ENCODE data around the gene GBE1. TPM values are rescaled to one million over a fixed set of nuclear protein-coding genes. Genes with fewer than 3 reads are reported as not detected.
"Not testable (repeated sequence)": the region's sequence is repeated elsewhere in the genome, so short reads cannot be mapped to it uniquely, and the experiment has no call there.

The GBE1 gene
- total and polyA plus RNA-seq, 2 experiments from 2014 or later = 27.2 to 71.2 TPM

DNA sequence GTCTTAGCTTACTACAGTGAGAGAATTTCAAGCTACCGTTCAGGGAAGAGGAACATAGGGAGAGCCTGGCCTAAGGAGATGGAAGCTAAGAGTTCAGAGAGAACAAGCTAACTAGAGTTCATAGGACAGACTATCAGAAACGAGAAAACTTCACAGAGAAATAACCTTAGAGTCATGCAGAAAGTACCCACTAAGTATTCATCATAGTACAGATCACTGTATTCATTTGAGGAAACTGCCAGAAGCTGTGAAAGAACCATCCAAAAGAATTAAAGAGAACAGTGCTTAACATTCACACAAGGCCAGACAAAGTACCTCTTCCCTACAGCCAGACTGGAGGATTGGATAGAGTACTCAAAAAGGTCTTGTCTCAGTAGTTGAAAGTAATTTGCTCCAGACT, 15.2 kb upstream of the GBE1 start:
- peaks cover 3% of the 10 kb centered on the region for H3K4me1 ChIP-seq (ENCODE audit: low read depth)
- no peak overlapping the region for H3K4me3 ChIP-seq
- H3K9me3 ChIP-seq (ENCODE audit: low read depth) = no peaks in the 10 kb centered on the region
- H3K27ac ChIP-seq = no peak overlapping the region
- no peaks in the 10 kb centered on the region for H3K27me3 ChIP-seq
- H3K36me3 ChIP-seq = no peaks in the 10 kb centered on the region
- no peak for DNase-seq (ENCODE audit: low read depth in 1 of 2, low spot score in 1 of 2)
- TF ChIP-seq, protein P1, sequence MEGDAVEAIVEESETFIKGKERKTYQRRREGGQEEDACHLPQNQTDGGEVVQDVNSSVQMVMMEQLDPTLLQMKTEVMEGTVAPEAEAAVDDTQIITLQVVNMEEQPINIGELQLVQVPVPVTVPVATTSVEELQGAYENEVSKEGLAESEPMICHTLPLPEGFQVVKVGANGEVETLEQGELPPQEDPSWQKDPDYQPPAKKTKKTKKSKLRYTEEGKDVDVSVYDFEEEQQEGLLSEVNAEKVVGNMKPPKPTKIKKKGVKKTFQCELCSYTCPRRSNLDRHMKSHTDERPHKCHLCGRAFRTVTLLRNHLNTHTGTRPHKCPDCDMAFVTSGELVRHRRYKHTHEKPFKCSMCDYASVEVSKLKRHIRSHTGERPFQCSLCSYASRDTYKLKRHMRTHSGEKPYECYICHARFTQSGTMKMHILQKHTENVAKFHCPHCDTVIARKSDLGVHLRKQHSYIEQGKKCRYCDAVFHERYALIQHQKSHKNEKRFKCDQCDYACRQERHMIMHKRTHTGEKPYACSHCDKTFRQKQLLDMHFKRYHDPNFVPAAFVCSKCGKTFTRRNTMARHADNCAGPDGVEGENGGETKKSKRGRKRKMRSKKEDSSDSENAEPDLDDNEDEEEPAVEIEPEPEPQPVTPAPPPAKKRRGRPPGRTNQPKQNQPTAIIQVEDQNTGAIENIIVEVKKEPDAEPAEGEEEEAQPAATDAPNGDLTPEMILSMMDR (IDR thresholded peaks at IDR 0.05; ENCODE audit: low read depth, low read length) = no peak

GRCh38 chr3:81770710-81771109, 9.3 kb upstream of the GBE1 start:
- Histone ChIP-seq H3K27me3 (no peaks in the 10 kb centered on the region), H3K4me1 (ENCODE audit: low read depth) (peaks cover 4% of the 10 kb centered on the region), H3K36me3 (no peaks in the 10 kb centered on the region), H3K27ac (no peak overlapping the region), H3K9me3 (ENCODE audit: low read depth) (no peaks in the 10 kb centered on the region), H3K4me3 (no peak overlapping the region)
- TF ChIP-seq, protein P1 (IDR thresholded peaks at IDR 0.05; ENCODE audit: low read depth, low read length) = no peak
- no peak for DNase-seq (ENCODE audit: low read depth in 1 of 2, low spot score in 1 of 2)

- no peaks in the 10 kb centered on the region for H3K9me3 ChIP-seq (ENCODE audit: low read depth)
- peaks cover 4% of the 10 kb centered on the region for H3K4me1 ChIP-seq (ENCODE audit: low read depth)
- DNase-seq (ENCODE audit: low read depth in 1 of 2, low spot score in 1 of 2) = peak in 1 of 2 donors; percentile 48
- H3K27me3 ChIP-seq = no peaks in the 10 kb centered on the region
- no peak overlapping the region for H3K27ac ChIP-seq
- TF ChIP-seq, protein P1 (IDR thresholded peaks at IDR 0.05; ENCODE audit: low read depth, low read length) = no peak
- H3K36me3 ChIP-seq = no peaks in the 10 kb centered on the region
- no peak overlapping the region for H3K4me3 ChIP-seq
Measured at GRCh38 chr3:81769299-81769698, 7.9 kb upstream of the GBE1 start.

- H3K9me3 ChIP-seq (ENCODE audit: low read depth); H3K27ac ChIP-seq; H3K36me3 ChIP-seq; H3K27me3 ChIP-seq; DNase-seq (ENCODE audit: low read depth in 1 of 2, low spot score in 1 of 2); H3K4me3 ChIP-seq: not testable (repeated sequence)
- H3K4me1 ChIP-seq (ENCODE audit: low read depth) = peaks cover 22% of the 10 kb centered on the region
Measured at GRCh38 chr3:81767250-81767859, 5.9 kb upstream of the GBE1 start.

GRCh38 chr3:81765400-81765799, 4.0 kb upstream of the GBE1 start:
- no peaks in the 10 kb centered on the region for H3K36me3 ChIP-seq
- H3K27me3 ChIP-seq = no peaks in the 10 kb centered on the region
- DNase-seq (ENCODE audit: low read depth in 1 of 2, low spot score in 1 of 2) = no peak
- H3K9me3 ChIP-seq (ENCODE audit: low read depth) = no peaks in the 10 kb centered on the region
- no peak overlapping the region for H3K4me3 ChIP-seq
- no peak overlapping the region for H3K27ac ChIP-seq
- TF ChIP-seq, protein P1 (IDR thresholded peaks at IDR 0.05; ENCODE audit: low read depth, low read length) = no peak
- peaks cover 24% of the 10 kb centered on the region for H3K4me1 ChIP-seq (ENCODE audit: low read depth)

GRCh38 chr3:81764665-81765064, 3.2 kb upstream of the GBE1 start:
- Histone ChIP-seq H3K27ac (no peak overlapping the region), H3K9me3 (ENCODE audit: low read depth) (no peaks in the 10 kb centered on the region), H3K27me3 (no peaks in the 10 kb centered on the region), H3K4me1 (ENCODE audit: low read depth) (peaks cover 23% of the 10 kb centered on the region), H3K4me3 (no peak overlapping the region), H3K36me3 (no peaks in the 10 kb centered on the region)
- DNase-seq (ENCODE audit: low read depth in 1 of 2, low spot score in 1 of 2) = no peak
- TF ChIP-seq, protein P1 (IDR thresholded peaks at IDR 0.05; ENCODE audit: low read depth, low read length) = no peak

Measured in cardiac muscle cell (in vitro differentiated cells and primary cell).